RPMI8226 (cell line): ENCODE measurements around the gene STAT3.
A peak's percentile ranks its signal among the peaks of the same experiment; 100 is the strongest.
"Not testable (repeated sequence)": the region's sequence is repeated elsewhere in the genome, so short reads cannot be mapped to it uniquely, and the experiment has no call there.

Experiments
- DNase-seq: peaks from one replicate; pipeline ENCODE4 v3.0.0-alpha.2; 2015

The STAT3 gene

DNA sequence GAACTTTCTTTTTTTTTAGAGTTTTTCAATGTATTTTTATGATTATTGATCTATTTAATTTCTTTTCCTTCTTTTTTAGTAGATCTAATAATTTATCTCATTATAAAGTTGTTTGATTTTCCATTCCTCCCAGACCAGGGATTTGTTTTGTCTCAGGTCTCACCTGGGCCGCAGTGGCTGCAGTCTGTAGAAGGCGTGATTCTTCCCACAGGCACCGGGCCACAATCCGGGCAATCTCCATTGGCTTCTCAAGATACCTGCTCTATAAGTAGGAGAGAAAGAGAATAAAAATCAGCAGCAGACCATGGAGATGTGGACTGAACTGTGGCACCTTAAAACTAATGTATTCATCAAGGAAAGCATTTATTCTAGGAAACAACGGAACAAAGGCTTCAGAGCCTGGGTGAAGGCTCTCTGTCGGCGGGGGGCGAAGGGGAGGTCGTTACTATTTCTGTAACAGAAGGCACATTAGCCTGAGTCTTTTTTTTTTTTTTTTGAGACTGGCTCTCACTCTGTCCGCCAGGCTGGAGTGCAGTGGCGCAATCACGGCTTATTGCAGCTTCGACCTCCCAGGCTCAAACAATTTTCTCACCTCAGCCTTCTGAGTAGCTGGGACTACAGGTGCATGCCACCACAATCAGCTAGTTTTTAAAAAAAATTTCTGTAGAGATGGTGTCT is 42.7 kb downstream of the STAT3 start:
- DNase-seq: no peak

DNA sequence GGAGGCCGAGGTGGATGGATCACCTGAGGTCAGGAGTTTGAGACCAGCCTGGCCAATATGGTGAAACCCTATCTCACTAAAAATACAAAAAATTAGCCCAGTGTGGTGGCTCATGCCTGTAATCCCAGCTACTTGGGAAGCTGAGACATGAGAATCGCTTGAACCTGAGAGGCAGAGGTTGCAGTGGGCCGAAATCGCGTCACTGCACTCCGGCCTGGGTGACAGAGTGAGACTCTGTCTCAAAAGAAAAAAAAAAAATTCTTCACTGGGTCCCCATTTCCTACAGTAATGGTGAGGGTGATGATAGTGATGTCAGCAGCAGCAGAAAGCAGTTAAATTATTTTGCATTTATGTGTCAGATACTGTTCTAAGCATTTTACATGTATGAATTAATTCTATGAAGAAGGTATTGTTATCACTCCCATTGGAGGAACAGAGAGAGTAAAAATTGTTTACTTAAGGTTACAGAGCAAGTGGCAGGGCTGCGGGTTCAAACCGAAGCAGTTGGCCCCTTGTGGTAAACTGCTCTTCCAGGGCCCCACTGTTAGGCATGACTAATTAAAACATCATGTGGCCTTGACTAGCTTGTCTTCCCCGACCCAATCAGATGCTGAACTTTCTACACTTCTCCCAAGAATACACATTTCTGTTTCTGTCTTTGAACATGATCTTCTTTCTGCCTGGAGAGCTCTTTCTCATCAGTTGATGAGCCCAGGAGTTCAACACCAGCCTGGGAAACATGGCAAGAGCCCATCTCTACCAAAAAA is 45.8 kb downstream of the STAT3 start:
- no peak for DNase-seq

DNA sequence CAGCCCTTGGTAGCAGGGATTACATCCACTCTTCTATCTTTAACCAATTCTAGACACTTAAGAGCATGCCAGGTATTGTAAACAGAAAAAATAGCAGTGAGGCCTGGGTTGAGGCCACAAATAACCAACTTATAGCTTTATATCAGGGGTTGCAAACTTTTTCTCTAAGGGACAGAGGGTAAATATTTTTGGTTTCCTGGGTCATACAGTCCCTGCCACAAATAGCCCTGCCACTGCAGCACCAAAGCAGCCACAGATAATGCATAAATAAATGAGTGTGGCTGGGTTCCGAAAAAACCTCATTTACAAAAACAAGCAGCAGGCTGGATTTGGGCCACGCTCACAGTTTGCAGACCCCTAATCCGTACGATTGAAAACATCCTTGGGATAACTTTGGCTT is 46.7 kb downstream of the STAT3 start:
- DNase-seq: no peak

DNA sequence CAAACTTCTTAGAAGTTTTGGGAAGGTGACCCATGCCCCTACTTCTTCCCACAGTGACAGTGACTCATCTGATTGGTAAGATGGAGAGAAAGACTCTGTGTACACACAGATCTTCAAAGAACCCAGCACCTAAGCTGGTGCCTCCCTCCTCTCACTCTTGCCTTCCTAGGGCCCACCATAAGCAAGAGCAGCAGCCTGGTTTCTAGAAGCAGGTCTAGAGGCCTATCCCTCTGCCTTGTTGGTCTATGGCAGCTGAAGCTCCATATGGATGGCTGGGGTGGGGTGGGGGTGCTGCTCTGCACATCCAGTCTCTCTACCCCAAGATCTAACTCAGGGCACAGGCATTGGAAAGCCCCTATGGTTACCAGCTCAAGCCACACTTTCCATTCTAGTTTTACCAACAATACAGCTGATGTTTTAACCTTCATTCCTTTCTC is 47.5 kb downstream of the STAT3 start:
- DNase-seq: no peak

DNA sequence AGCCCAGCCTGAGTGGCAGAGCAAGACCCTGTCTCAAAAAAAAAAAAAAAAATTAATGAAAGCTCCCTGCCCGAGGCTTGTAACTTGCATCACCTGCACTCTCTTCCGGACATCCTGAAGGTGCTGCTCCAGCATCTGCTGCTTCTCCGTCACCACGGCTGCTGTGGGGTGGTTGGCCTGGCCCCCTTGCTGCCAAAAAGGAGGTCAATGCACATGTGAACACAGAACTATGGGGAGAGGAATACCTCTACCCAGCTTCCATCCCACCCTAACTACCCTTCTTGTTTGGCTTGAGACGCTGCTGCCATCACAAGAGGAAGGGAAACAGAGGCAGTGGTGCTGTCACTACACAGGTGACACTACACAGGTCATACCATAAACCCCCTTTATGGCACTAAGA is 49.0 kb downstream of the STAT3 start:
- DNase-seq: no peak

DNA sequence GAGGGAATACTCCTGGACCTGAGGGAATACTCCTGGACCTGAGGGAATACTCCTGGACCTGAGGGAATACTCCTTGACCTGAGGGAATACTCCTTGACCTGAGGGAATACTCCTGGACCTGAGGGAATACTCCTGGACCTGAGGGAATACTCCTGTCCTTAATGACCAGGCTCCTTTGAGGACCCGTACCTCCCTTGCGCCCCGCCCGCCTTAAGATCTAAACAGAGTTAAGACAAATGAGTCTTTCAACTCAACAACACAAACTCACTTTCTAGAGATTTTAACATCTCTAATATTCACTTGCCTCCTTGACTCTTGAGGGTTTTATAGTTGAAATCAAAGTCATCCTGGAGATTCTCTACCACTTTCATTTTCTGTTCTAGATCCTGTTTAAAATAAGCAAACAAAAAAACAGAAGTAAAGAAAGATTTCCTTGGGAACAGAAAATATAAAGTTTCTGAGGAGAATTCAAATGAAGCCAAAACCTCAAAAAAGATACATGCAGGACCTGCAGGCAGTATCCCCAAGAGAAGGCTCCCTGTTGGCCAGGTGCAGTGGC is 49.7 kb downstream of the STAT3 start:
- DNase-seq: no peak

DNA sequence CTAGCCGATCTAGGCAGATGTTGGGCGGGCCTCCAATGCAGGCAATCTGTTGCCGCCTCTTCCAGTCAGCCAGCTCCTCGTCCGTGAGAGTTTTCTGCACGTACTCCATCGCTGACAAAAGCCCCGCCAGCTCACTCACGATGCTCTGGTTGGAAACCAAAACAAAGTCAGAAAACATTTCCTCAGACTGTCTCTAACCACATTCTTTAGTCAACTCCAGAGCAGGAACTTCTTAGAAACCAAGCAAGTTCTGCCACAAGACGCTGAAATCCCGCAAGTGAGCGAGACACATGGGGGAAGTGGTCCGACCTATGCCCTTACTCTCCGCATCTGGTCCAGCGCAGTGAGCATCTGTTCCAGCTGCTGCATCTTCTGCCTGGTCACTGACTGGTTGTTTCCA is 50.8 kb downstream of the STAT3 start:
- no peak for DNase-seq

DNA sequence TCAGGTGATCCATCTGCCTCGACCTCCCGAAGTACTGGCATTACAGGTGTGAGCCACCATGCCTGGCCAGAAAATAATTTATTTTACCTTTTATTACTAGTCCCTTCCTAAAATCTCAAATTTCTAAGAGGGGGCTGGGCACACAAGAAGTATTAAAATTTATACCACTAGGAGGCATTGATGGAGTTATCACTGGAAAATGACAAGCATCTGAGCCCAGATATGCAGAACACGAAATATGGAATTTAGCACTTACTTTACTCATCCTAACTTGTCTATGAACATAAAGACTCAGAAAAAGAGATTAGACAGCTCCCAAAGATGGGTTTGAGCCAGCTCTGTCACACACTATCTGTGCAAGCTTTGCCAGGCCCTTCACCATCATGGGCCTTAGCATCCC is 53.6 kb downstream of the STAT3 start:
- DNase-seq: no peak

DNA sequence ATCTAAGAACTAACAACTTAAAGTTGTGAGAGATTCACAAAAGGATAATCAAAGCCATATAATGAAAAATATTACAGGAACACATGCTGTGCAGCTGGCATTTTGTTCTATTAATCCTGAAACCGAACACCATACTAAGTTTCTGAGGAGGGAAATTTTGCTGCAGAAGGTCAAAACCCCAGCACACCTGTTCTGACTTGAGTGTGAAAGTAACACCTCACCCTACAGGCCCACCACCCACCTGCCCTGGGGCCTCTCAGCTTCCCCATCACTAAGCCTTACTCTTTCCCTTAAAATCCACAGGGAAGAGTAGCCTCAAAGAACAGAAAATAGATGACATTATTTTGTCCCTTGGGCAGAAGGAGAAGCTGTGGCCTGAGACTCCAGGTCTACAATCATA is 55.2 kb downstream of the STAT3 start:
- no peak for DNase-seq

DNA sequence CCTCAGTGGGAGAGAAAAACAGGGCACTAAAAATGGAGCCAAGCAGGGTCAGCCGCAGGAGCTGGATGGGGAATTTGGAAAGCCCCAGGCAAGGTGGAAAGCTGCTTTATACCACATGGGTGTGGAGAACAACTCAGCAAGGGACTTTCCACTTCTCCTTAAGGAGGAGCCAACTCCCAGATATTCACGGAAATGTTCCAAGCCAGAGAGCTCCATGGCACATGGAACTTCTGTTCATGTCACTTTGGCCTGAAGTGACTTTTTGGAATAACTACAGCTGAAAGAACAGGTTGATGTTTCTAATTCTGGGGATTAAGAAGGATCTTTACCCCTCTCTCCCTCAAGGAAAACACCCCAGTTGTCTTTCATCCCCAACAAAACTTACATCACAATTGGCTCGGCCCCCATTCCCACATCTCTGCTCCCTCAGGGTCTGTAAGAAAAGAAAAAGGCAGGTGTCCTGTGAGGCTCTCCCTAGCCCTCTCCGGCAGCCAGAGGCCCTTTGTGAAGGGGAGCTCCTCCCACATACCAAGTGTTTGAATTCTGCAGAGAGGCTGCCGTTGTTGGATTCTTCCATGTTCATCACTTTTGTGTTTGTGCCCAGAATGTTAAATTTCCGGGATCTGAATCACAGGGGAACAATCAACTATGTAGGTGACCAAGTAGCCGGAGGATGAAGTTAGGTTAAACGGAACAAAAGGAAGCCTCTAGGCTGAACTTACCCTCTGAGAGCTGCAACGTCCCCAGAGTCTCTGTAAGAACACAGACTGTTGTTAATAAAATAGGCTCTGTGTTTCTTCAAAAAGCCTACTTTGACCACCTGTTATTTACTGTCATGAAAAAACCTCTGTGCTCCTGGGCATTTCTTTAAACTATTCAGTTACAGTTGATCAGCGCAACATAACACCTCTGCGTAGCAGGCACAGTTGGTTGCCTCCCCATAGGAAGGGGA is 58.9 kb downstream of the STAT3 start:
- no peak for DNase-seq

DNA sequence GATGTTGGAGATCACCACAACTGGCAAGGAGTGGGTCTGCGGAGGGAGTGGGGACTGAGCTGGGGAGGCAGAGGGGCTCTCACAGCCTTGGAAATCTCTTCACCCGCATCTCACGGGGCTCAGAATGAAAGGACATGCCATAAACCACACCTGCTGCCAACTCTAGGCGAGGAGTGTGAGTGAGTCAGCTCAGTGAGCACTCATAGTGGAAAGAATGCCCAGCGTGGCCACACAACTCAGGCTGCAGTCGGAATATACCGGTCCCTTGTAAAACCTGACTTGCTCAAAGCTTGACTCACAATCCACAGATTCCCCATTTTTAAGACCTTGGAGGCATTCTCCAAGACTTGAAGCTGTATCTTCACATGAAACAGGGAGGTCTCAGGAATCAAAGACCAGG is 63.2 kb downstream of the STAT3 start:
- no peak for DNase-seq

DNA sequence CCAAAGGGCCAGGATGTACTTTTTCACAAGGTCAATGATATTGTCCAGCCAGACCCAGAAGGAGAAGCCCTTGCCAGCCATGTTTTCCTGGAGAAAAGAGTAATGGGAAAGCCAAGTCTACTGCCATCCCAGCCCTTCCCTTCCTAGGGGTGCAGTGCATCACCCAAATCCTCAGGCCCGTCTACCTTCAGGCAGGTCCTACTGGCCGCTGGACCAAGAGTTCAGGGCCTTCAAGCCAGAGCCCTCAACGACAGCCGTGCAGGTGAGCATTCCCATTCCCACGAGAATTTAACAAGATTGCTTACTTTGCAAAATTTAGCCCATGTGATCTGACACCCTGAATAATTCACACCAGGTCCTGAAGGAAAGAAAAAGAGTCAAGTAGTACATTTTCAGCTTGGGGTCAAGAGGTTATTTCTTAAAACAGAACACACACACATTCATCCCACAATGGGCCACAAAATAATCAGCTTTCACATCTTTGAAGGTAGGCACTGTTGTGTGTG is 64.9 kb downstream of the STAT3 start:
- no peak for DNase-seq

DNA sequence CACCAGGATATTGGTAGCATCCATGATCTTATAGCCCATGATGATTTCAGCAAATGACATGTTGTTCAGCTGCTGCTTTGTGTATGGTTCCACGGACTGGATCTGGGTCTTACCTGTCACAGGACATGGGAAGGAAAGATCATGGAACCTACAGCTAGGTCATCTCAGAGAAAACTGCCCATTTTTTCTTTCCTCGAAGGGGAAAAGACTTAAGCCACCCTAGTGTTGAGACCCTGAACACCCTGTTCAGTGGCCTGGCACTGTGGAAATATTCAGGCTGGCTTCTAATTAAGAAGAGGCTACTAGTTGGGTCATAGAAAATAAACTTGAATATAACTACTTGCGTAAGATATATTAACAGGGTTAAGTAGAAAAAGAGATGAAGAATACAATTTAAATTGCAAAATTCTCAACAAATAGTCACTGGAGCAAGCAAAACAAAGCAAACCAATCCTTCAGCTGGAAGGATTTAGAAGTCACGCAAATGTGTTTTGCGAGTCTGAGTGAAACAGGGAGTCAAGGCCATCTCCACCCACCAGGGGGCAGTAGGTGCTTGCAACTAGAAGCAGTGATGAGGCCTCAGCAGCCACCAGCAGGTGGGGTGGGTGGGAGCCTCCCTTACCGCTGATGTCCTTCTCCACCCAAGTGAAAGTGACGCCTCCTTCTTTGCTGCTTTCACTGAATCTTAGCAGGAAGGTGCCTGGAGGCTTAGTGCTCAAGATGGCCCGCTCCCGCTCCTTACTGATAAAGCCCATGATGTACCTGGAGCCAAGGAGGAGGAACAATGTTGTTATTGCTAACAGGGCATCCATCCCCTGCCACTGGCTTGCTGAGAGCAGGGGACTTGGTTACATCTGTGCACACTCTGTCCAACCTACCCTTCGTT is 65.6 kb downstream of the STAT3 start:
- peak; percentile 94 for DNase-seq

DNA sequence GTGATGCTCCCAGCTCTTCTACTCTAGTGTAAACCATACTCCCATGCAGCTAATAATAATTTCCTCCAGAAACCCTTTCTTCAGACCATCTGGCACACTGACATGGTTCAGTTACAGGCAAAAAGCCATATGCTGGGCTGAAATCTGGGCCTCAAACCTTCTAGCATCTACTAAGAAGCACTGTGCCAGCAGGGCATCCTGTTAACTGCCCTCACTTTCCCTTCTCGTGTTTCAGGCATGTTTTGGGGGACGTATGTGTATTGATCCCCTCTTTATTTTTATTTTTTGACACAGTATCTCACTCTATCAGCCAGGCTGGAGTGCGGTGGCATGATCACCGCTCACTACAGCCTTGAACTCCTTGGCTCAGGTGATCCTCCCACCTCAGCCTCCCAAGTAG is 66.7 kb downstream of the STAT3 start:
- DNase-seq: no peak

DNA sequence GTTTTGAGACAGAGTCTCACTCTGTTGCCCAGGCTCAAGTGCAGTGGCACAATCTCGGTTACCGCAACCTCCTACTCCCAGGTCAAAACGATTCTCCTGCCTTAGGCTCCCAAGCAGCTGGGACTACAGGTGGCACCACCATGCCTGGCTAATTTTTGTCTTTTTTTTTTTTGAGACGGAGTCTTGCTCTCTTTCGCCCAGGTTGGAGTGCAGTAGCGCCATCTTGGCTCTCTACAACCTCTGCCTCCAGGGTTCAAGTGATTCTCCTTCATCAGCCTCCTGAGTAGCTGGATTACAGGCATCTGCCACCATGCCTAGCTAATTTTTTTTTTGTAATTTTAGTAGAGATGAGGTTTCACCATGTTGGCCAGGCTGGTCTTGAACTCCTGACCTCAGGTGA is 70.3 kb downstream of the STAT3 start:
- DNase-seq: not testable (repeated sequence)

DNA sequence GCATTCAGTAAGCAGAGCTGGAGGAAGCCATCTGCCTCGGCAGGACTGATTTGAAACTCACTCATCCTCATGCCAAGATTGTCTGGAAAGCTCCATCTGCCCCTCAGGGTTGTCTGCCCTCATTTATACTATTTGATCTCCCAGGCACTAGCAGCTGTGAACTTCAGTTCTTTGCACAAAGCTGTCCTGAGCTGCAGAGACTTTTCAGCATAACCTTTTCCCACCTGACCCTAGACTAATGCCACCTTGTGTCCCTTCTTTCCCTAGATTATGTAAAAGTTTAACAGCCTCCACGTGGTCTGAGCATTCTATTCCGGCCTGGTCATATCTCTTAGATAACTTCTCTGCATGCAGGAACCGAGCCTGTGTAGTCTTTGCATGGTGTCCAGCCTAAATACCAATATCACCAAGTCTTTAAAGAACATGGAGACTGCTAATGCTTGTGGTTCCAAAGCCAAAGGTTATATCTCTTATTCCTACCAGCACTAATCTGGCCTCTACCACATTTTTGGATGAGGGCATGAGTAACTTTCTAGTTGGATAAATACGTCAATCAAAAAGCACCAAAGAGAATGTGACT is 70.9 kb downstream of the STAT3 start:
- DNase-seq: no peak

DNA sequence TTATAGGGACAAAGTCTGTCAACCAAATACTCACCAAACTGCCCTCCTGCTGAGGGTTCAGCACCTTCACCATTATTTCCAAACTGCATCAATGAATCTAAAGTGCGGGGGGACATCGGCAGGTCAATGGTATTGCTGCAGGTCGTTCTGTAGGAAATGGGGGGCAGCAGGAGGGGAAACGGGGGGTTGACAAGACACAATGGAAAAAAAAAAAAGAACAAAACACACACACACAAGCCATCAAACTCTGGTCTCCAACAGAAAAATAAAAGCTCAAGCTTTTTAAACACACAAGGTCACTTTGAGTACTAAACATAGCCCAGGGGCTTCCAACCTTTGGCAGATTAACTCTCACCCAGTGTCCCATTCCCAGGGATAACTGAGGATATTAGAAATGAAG is 71.5 kb downstream of the STAT3 start:
- DNase-seq: no peak

DNA sequence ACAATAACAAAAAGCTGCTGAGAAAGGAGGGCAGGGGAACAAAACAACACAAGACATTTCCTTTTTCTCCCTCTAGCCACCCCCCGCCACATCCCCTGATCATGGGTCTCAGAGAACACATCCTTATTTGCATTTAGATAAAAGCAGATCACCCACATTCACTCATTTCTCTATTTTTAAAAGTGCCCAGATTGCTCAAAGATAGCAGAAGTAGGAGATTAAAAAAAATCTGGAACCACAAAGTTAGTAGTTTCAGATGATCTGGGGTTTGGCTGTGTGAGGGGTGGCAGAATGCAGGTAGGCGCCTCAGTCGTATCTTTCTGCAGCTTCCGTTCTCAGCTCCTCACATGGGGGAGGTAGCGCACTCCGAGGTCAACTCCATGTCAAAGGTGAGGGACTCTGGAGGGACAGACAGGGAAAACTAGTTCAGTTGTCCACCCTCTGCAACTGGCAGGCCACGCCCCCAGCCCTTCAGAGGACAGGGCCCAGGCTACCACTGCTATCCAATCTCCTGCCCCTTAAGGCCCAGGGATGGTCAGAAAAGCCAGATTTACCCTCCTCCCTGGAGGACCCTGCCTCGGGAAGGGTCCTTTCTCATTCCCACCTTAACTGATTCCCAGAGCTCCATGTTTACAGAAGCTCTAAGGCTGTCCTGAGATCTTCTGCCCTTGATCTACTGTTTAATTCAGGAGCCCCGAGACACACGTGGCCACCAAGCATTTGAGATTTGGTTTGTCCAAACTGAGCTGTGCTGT is 72.7 kb downstream of the STAT3 start:
- no peak for DNase-seq

DNA sequence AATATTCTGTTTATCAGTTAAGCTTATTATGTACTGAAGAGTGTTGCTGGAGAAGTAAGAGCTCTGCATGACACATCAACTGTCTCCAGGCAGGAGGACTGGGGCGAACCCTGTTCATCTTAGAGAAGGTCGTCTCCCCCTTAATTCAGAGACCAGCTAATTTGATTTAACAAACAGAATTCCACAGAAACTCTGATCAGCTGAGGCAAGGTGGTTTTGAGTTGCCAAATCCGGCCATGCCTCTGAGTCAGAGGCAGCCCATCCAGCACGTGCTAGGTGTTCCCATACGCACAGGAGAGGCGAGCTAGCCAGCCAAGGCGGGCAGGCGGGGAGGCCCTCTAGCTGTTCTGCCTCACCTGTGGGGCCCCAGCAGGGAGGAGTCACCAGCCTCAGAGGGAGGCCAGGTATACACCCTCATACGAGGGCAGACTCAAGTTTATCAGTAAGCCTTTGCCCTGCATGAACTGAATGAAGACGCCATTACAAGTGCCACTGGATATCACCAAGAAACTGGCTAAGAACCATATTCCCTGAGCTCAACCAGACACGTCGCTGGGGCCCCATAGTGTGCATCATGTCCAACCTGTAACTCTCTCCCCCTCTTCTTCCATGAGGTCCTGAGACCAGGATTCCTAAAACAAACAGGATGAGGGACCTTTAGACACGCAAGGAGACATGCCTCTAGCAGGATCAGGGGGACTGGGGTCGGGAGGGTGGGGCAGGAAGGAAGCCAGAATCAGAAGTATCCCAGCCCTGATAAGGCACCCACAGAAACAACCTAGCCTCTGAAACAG is 74.3 kb downstream of the STAT3 start:
- no peak for DNase-seq

DNA sequence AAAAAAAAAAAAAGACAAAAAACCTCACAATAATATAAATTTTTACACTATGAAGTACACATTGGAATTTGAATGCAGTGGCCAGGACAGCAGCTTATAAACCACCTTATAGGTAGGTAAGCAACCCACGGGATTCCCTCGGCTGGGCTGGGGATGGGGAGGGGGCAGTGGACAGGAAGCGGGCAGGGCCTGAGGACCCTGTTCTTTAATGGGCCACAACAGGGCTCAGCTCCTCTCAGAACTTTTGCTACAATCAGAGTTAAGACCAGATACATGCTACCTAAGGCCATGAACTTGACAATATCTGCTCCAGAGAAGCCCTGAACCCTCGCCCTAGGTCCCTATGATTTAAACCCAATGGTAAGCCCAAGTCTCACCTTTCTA is 74.9 kb downstream of the STAT3 start:
- no peak for DNase-seq
